ENCODE data around the gene ARHGEF11.

DNA sequence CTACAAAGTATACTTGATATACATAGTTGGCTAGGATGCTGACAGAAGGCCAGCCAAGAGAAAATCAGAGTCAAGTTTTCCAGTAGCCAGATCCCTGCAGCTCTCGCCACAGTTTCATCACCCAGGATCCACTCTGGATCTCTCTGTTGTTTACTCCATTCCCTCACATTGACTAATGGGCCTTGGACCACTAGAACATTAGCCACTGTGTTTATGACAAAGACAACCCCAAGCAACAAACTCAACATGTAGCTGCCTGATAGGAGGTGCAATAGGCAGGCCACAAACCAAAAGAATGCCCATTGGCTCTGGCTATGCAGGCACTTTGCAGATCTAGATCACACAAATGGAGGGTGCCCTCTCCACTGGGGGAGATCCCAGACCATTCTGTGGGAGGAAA is 44.2 kb downstream of the ARHGEF11 start:
- no peak for TF ChIP-seq EZH2phosphoT487 (IDR thresholded peaks at IDR 0.05; ENCODE audit: borderline replicate concordance)
- TF ChIP-seq CTCF (conservative IDR thresholded peaks at IDR 0.05; ENCODE audit: low read length) = no peak
